ENCODE data around the gene HIC1.

HIC1 gene

GRCh38 chr17:2077040-2077439, 22.1 kb downstream of the HIC1 start:
- no peak for DNase-seq

GRCh38 chr17:2081564-2081963, 26.7 kb downstream of the HIC1 start:
- DNase-seq, result no peak

DNA sequence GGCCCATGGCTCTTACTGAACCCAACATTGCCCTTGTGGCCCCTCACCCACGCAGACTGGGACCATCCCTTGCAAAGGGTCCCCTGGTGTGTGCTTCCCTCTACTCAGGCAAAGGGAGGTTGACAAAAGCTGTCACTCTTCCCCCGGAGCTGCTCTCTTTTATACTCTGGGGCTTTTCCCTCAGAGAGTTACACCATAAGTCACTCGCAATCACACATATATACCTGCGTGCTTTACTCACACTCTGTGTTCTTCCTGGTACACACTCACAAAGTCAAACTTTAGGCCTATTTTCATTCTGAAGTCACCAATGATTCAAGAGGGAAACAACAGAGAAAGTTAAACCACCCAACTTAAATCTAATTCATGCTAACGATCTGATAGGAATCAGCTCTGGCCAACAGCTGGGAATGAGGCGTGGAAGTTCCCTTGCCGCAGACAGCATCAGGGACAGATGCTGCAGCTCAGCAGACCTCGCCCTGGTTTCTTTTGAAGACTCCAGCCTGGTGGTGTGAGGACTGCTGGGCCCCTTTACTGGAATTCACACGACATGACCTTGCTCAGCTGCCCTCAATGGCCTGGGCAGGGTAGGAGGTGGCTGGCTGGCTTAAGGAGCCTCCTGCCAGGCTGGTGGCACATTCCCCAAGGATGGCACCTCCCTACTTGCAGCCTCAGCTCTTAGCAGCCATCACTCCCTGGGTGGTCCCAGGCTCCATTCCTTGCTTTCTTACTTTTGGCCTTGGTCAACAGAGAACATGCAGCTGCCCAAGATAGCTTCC, 27.3 kb downstream of the HIC1 start:
- DNase-seq, result no peak

DNA sequence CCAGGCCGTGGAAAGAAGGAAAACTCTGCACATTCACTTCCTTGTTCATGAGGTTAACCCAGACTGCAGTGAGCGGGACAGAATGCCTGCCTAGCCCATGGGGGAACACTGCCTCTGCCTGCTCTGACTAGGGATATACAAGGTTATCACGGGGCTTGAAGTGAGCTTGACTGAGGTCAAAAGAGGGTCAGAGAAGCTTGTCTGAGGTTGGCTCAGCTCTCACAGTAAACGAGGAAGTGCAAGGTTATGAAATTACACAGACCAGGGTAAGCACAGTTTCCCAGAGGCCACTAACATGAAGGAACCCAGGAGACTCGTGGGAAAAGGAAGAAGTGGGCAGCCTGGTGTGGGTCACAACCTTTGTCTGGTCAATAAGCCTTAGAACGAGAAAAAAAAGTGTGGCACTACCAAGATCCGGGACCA, 28.7 kb downstream of the HIC1 start:
- DNase-seq, result no peak

DNA sequence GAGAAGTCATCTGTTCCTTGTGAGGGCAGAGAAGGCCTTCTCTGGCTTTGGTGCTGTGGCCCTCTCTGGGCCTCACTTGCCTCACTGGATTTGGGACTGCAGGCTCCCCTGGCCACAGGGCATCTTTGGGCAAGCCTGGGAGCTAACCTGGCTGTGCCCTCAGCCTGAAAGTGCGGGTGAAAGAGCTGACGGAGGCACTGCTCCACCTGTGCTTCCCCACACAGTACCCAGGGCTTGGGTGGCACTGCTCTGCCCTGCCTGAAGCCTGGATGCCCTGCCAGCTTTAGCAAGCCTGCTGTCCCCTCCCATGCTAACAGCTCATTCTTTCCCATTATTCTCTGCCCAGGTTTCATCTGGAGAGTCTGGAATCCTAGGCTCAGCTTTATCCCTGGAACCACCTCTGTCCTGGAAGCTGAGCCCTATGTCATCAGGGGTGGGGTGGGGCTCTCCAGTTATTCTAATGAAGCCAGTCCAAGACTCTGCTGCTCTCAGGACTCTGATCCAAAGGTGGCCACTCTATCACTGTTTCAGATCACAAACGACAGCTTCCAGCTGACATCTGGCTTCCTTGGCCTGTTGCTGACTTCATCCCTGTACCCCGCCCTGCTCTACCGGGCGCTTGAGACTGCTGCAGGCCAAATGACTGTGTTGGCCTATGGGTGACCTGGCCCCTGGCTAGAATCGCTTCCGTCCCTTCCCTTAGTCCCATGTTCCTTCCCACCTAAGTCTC, 29.3 kb downstream of the HIC1 start:
- DNase-seq, result no peak

DNA sequence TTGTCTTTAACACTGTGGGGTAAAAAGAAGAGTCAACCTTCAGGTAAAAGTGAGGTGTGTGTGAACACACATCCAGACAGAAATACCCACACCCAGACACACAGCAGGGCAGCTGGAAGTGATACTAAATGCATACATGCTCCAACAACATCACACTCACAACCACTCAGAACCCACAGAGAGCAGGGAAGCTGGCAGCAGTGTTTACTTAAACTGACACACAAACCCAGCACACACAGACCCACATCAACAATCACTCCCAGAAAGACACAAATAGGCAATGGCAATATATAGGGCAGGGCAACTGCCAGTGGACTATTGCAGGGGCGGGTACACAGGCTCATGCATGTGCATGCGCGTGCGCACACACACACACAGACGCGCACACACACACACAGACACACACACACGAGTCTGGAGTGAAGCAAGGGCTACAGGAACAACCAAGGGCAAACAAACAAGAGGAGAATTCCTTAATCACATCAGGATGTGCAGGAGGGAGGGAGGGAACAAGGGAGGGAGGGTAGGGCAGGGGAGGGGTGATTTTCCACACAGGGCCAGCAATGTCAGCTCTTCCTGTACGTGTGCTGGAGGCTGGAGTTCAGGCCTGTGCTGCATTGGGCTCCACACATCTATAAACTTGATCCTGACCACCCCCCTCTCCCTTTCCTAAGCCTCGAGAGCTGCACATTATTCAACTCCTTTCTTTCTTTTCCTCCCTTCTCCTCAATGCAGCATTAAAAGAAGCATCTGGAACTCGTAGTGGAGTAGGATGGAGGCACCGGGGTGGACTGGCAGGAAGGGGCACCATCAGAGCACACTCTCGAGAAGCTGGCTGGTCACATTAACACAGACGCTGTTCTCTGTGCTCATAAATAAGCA, 30.1 kb downstream of the HIC1 start:
- DNase-seq, result no peak

DNA sequence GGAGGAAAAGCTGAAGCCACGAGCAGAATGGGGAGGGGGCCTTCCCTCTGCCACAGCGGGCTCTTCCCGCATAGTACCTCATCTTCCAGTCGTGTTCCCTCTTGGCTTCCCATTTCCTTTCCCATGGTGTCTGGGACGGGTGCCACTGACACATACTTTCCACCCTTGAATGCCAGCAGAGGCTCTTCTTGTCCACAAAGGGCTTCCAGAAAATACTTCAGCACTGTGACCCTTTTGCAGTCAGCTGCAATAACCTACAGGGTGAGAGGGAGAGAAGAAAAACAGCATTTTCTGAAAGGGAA, 30.7 kb downstream of the HIC1 start:
- DNase-seq, result no peak

GRCh38 chr17:2086306-2086705, 31.4 kb downstream of the HIC1 start:
- DNase-seq, result no peak

DNA sequence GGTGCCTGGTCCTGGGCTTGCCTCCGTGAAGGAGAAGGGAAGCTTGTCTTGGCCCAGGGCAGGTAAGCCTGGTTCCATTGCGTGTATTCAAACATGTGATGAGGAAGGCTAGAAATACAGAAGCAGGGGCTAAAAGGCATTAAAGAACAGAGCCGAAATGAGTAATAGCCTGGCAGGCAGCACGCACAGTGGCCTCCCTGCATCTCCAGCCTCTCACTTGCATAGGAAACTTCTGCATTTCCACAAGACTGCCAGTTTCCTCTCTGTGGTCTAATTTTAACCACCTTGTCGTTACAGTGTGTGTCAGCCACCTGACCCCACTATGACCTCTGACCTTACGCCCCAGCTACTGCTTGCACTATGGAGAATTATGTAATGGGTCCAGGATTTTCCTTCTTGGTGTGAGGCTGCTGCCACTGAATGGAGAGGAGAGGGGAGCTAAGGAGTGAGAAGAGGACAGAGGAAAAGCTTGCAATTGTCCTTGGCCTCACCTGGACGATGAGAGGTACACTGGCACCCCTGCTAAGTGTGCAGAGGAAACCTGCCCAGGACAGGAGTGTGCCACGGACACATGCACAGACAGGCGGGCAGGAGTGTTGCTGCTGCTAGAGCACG, 32.8 kb downstream of the HIC1 start:
- peak in 3 of 5 experiments; percentile 26 to 88 (median 27) for DNase-seq

DNA sequence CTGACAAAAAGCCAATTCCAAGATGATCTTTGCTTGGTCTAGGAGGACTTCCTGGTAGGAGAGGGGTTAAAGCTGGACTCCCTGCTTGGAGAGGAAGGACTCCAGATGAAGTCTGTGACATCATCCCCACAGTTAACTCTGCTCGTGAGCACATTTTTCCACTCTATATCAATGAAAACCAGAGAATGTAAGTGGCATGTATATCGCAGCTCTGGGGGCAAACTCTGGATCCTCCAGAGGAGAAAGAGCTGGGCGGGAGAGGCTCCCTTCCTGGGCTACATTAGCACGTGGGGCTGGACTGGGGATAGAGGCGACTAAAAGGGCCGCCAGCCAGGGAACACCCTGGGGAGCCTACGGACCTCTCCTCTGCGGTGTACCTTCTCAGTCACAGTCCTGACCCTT, 34.1 kb downstream of the HIC1 start:
- DNase-seq, result no peak

DNA sequence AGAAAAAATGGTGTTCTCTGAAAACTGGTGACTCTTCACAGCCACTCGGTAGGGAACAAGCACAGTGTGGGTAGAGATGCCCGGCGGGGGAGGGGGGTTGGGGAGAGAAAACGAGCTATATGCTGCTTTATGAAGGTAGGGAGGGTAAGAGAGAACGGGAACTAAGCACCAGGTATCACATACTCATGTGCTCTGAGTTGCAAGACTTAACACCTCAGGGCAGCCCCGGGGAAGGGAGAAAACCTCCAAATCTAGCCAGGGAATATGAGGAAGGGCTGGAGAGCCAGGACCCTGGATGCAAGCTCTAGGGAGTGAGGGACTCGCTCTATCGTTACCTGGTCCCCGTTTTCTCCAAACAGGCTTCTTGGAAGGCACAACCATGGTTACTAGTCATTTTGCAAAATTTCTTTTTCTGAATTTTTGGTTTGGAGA, 35.3 kb downstream of the HIC1 start:
- no peak for DNase-seq

GRCh38 chr17:2090804-2091534, 36.1 kb downstream of the HIC1 start:
- DNase-seq, result no peak

- DNase-seq, result no peak
Measured at GRCh38 chr17:2092253-2092652, 37.4 kb downstream of the HIC1 start.

DNA sequence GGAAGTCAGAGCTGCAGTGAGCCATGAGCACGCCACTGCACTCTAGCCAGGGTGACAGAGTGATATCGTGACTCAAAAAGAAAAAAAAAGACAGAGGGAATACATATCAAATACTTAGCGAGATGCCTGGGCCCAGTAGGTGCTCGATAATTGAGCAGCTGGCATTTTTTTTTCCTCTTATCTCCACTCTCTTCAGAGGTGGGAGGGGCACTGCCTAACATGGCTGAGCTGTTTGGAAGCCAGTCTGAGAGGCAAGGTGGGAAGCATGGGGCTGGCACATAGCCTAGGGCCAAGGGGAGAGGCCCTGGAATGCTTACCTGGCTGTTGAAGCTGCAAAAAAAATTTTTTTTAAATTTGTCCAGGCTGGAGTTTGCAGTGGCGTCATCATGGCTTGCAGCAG, 38.4 kb downstream of the HIC1 start:
- no peak for DNase-seq

DNA sequence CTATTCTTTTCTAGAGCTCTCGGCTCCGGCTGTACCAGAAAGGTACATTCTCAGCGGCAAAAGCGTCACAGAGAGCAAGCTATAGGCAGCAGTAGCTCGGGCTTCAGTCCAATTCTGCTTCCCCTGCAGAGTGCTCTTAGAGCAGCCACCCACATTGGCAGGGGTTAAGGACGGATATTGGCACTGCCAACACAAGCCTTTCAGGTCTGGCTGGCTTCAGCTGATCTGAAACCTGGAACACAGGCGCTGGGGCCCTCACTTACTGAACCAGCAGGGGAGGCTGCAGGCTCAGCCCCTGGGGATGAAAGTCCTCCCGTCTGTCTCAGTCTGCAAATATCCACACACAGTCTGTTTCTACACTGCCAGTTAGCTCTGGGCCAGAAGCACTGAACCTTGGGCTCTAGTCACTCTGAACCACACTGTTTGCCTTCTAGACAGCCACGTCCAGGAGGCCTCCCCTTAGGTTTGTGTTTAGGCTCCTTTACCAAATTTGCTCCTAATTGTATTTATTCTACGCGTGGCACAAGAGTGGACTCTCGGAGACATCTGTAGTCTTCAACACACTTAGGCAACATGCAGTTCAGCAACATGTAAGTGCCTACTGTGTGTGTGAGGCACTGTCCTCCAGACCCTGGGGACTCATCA, 40.1 kb downstream of the HIC1 start:
- no peak for DNase-seq

DNA sequence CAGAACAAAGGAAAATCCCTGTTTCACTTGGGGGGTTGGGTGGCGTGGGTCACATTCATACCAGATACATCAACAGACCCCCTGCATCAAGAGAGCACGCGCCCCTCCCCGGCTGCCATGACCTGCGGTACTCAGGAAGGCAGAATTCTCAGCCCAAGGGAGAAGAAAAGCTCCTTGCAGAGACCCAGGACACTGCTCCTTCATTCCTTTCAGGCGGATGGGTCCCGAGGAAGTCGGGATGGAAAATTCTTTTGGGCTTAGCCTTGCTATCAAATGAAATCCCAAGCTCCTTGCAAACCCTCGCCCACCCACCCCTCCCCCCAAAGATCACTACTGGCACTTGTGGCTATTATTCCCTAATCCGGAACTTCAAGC, 40.6 kb downstream of the HIC1 start:
- no peak for DNase-seq

DNA sequence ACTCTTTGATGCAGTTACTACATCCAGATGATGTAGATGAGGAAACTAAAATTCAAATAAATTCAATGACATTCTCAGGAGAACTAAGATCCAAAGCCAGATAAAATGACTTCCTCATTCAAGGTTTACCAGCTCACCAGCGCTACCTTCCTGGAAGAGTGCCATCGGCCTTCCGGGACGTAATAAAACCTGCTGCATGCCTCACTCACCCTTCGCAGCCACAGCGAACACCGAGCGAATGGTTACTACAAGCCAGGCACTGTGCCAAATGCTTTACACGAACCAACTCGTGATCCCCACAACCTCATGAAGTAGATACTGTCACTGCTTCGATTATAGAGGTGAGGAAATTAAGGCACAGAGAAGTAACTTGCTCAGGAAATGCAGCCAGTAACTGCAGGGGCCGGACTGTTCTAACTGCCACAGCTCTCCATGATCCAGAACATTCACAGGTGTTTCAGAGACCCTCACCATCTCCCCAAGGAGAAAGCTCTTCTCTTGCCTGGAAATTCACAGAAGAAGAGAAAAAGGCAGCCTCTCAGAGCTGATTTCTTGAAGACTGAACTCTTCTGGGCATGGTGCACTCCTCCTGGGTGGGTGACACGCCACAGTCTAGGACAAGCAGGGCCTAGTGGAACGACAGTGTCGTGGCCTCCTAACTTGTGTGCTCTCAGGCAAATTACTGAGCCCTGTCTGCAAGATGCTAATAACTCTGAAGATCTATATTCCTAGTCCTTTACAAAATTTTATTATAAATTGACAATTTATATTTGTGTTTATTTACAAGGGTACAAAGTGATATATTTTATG, 46.8 kb downstream of the HIC1 start:
- peak in 1 of 5 experiments; percentile 15 for DNase-seq

- no peak for DNase-seq
Measured at GRCh38 chr17:2102931-2103809, 48.3 kb downstream of the HIC1 start.

- DNase-seq, result no peak
Measured at GRCh38 chr17:2105663-2106062, 50.8 kb downstream of the HIC1 start.
